Measurements from ENCODE around the gene LTBP1.

LTBP1 gene, protein sequence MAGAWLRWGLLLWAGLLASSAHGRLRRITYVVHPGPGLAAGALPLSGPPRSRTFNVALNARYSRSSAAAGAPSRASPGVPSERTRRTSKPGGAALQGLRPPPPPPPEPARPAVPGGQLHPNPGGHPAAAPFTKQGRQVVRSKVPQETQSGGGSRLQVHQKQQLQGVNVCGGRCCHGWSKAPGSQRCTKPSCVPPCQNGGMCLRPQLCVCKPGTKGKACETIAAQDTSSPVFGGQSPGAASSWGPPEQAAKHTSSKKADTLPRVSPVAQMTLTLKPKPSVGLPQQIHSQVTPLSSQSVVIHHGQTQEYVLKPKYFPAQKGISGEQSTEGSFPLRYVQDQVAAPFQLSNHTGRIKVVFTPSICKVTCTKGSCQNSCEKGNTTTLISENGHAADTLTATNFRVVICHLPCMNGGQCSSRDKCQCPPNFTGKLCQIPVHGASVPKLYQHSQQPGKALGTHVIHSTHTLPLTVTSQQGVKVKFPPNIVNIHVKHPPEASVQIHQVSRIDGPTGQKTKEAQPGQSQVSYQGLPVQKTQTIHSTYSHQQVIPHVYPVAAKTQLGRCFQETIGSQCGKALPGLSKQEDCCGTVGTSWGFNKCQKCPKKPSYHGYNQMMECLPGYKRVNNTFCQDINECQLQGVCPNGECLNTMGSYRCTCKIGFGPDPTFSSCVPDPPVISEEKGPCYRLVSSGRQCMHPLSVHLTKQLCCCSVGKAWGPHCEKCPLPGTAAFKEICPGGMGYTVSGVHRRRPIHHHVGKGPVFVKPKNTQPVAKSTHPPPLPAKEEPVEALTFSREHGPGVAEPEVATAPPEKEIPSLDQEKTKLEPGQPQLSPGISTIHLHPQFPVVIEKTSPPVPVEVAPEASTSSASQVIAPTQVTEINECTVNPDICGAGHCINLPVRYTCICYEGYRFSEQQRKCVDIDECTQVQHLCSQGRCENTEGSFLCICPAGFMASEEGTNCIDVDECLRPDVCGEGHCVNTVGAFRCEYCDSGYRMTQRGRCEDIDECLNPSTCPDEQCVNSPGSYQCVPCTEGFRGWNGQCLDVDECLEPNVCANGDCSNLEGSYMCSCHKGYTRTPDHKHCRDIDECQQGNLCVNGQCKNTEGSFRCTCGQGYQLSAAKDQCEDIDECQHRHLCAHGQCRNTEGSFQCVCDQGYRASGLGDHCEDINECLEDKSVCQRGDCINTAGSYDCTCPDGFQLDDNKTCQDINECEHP (N-terminal part only)

GRCh38 chr2:32946314-32947075, at the start of gene LTBP1:
Gene LTBP1 (plus strand): TSS chr2:32946953. CDS start chr2:32947325, 372 bp downstream.
- no peak for DNase-seq (ENCODE audit: extremely low read depth, low read depth)
- TF ChIP-seq, protein P1, sequence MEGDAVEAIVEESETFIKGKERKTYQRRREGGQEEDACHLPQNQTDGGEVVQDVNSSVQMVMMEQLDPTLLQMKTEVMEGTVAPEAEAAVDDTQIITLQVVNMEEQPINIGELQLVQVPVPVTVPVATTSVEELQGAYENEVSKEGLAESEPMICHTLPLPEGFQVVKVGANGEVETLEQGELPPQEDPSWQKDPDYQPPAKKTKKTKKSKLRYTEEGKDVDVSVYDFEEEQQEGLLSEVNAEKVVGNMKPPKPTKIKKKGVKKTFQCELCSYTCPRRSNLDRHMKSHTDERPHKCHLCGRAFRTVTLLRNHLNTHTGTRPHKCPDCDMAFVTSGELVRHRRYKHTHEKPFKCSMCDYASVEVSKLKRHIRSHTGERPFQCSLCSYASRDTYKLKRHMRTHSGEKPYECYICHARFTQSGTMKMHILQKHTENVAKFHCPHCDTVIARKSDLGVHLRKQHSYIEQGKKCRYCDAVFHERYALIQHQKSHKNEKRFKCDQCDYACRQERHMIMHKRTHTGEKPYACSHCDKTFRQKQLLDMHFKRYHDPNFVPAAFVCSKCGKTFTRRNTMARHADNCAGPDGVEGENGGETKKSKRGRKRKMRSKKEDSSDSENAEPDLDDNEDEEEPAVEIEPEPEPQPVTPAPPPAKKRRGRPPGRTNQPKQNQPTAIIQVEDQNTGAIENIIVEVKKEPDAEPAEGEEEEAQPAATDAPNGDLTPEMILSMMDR (IDR thresholded peaks at IDR 0.05; ENCODE audit: low read depth, low read length), result peak; percentile 95

DNA sequence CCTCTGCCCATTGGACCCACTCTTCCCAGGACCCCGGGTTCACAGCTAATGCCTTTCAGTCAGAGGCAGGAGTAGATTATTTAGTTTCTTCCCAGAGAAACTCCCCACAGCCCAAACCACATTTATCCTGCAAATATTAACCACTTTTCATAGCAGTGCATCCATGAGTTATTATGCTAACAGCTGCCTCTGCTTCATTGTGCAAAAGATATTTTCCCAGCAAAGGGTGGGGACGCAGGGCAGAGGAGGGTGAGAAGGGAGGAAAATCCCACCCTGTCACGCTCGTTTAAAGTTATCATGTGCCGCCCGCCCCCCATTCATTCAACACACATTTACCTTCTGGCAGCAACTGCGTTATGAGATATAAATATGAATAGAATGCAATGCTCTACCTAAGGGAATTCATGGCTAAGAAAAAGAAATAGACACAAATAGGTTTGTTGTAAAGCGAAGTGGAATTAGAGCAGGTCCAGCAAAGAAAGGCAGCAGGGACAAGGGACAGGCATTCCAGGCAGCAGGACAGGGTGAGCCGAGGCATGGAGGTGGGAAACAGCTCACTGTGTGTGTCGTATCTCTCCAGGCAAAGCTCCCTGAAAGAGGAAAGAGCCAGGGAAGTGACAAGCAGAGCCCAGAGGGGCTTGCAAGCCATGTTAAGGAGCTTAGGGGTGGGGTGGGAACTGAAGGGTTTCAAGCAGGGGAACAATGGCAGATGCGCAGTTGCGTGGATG, 46.3 kb upstream of the LTBP1 start:
- no peak for DNase-seq (ENCODE audit: extremely low read depth, low read depth)
- TF ChIP-seq, protein P1 (IDR thresholded peaks at IDR 0.05; ENCODE audit: low read depth, low read length), result no peak

DNA sequence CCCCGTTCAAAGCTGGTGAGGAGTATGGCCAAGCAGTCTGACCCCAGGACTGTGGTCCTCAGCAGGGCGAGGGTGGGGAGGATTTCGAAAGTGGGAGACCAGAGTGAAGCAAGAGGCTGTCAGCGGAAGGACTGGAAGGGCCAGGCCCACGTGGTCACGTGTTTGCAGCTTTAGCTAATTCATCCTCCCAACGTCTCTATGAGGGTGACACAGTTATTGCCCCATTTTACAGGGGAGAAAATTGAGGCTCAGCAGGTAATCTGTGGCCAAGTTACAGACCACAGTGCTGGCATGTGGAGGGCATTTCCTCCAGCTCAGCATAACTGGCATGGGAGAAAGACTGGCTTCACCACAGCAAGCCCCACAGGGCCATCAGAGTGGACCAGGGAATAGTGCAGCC, 45.4 kb upstream of the LTBP1 start:
- TF ChIP-seq, protein P1 (IDR thresholded peaks at IDR 0.05; ENCODE audit: low read depth, low read length), result no peak
- no peak for DNase-seq (ENCODE audit: extremely low read depth, low read depth)

DNA sequence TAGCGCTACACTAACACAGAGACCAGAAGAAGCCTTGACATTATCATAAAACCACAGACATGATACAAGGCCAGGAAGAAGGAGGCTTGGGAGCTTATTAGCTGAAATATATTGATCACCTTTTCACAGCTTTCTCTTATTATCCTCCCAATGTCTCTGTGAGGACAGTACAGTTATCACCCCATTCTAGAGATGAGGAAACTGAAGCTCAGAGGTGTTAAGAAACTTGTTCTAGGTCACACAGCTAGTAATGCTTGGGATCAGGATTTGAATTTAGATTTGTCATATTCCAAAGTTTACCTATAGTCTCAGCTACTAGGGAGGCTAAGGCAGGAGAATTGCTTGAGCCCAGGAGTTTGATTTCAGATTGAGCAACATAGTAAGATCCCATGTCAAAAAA, 44.6 kb upstream of the LTBP1 start:
- no peak for DNase-seq (ENCODE audit: extremely low read depth, low read depth)
- TF ChIP-seq, protein P1 (IDR thresholded peaks at IDR 0.05; ENCODE audit: low read depth, low read length), result no peak

- TF ChIP-seq, protein P1 (IDR thresholded peaks at IDR 0.05; ENCODE audit: low read depth, low read length), result no peak
- DNase-seq (ENCODE audit: extremely low read depth, low read depth), result no peak
Observed at GRCh38 chr2:32902986-32903385, 43.8 kb upstream of the LTBP1 start.

GRCh38 chr2:32904074-32904473, 42.7 kb upstream of the LTBP1 start:
- DNase-seq (ENCODE audit: extremely low read depth, low read depth), result no peak
- TF ChIP-seq, protein P1 (IDR thresholded peaks at IDR 0.05; ENCODE audit: low read depth, low read length), result no peak
